Naive thymus-derived CD4-positive, alpha-beta T cell (primary cell): ENCODE measurements around the gene PITPNM3. TPM values are rescaled to one million over a fixed set of nuclear protein-coding genes. Genes with fewer than 3 reads are reported as not detected.

Source experiments
- ATAC-seq: fragments of 150-1000 bp; cut with Tn5 transposase; 2 replicates; pipeline ENCODE4 v1.10.0; 2021; ENCODE audit warnings: mild to moderate bottlenecking, moderate library complexity
- CTCF ChIA-PET: fragments of 350-600 bp; sonication (Branson Sonifier 250); formaldehyde crosslinking; loops from one replicate; lab custom pipeline; 2021; ENCODE audit warnings: antibody characterized with exemption; lab: Charles Lee
- POLR2A ChIA-PET: fragments of 350-600 bp; sonication (Branson Sonifier 250); formaldehyde crosslinking; loops from one replicate; lab custom pipeline; 2021; ENCODE audit warnings: antibody characterized with exemption, inconsistent platforms; lab: Charles Lee
- DNase-seq, 9 donors: peaks; one replicate each; pipeline versions ENCODE4 v3.0.0 to v3.0.0-alpha.2; 2020 to 2022; ENCODE audit warnings: mixed read lengths in 1 of 9
- H3K27ac ChIP-seq: one replicate; pipeline ENCODE4 v1.7.0; 2013; ENCODE audit warnings: mild to moderate bottlenecking, low read depth, low read length, moderate library complexity
- H3K27me3 ChIP-seq, 2 donors: one replicate each; pipeline ENCODE4 v1.7.0; 2013; ENCODE audit warnings: low read length in 2 of 2, mild to moderate bottlenecking in 2 of 2, moderate library complexity in 2 of 2; ENCODE audit not compliant: control insufficient read depth in 2 of 2, insufficient read depth in 2 of 2
- H3K36me3 ChIP-seq, 3 experiments: 1 replicate in 2 of 3; 2 replicates in 1 of 3; pipeline ENCODE4 v1.7.0; 2013; ENCODE audit warnings: low read length in 3 of 3, mild to moderate bottlenecking in 3 of 3, moderate library complexity in 1 of 3; ENCODE audit not compliant: insufficient read depth in 3 of 3, control insufficient read depth in 2 of 3
- H3K4me1 ChIP-seq, 2 donors: one replicate each; pipeline ENCODE4 v1.7.0; 2013; ENCODE audit warnings: low read length in 2 of 2, mild to moderate bottlenecking in 2 of 2, moderate library complexity in 1 of 2; ENCODE audit not compliant: control insufficient read depth in 2 of 2, insufficient read depth in 2 of 2
- H3K4me3 ChIP-seq: 2 replicates; pipeline ENCODE4 v1.7.0; 2013; ENCODE audit warnings: mild to moderate bottlenecking, low read length
- H3K9me3 ChIP-seq, 3 experiments: 1 replicate in 2 of 3; 2 replicates in 1 of 3; pipeline ENCODE4 v1.7.0; 2013; ENCODE audit warnings: low read length in 3 of 3; ENCODE audit not compliant: control insufficient read depth in 2 of 3
- H3K27ac Mint-ChIP-seq, 9 donors: one replicate each; pipeline ENCODE4 v1.8.0; 2020 to 2022; ENCODE audit warnings: mixed read lengths in 9 of 9, mild to moderate bottlenecking in 8 of 9, moderate library complexity in 5 of 9, inconsistent platforms in 2 of 9
- H3K27me3 Mint-ChIP-seq, 5 donors: one replicate each; pipeline ENCODE4 v1.8.0; 2021 to 2022; ENCODE audit warnings: mixed read lengths in 5 of 5, mild to moderate bottlenecking in 1 of 5
- H3K36me3 Mint-ChIP-seq, 5 donors: one replicate each; pipeline ENCODE4 v1.8.0; 2020 to 2022; ENCODE audit warnings: mixed read lengths in 5 of 5, mild to moderate bottlenecking in 3 of 5, inconsistent platforms in 1 of 5
- H3K4me1 Mint-ChIP-seq, 7 donors: one replicate each; pipeline ENCODE4 v1.8.0; 2020 to 2022; ENCODE audit warnings: mixed read lengths in 7 of 7, mild to moderate bottlenecking in 3 of 7, inconsistent platforms in 1 of 7
- H3K4me3 Mint-ChIP-seq, 10 donors: one replicate each; pipeline ENCODE4 v1.8.0; 2020 to 2022; ENCODE audit warnings: mild to moderate bottlenecking in 10 of 10, mixed read lengths in 10 of 10, moderate library complexity in 6 of 10, inconsistent platforms in 2 of 10
- H3K9me3 Mint-ChIP-seq, 11 donors: one replicate each; pipeline ENCODE4 v1.8.0; 2020 to 2022; ENCODE audit warnings: mixed read lengths in 11 of 11, mild to moderate bottlenecking in 4 of 11, inconsistent platforms in 1 of 11, moderate library complexity in 1 of 11
- intact Hi-C, 2 donors: fragments of 100-400 bp; cut with micrococcal nuclease; formaldehyde crosslinking; loops; one replicate each; pipeline ENCODE4 v1.15.1; 2023
- polyA plus RNA-seq, 2 donors: library from polyadenylated mRNA; unstranded; fragments of 300-500 nt; fragmentation: Illumina TruSeq; gene quantifications; one replicate each; pipeline ENCODE4 v1.2.3, GENCODE V29; 2021
- total RNA-seq, 6 experiments: library from RNA in 5 of 6; stranded (reverse) in 5 of 6; gene quantifications; 1 replicate in 5 of 6; 2 replicates in 1 of 6; pipeline ENCODE4 v1.2.3 and lab custom pipeline; 2021 to 2026

Gene PITPNM3
- total and polyA plus RNA-seq, 7 experiments from 2014 or later, result 0.04 to 0.58 (median 0.50) TPM; not detected in 1

DNA sequence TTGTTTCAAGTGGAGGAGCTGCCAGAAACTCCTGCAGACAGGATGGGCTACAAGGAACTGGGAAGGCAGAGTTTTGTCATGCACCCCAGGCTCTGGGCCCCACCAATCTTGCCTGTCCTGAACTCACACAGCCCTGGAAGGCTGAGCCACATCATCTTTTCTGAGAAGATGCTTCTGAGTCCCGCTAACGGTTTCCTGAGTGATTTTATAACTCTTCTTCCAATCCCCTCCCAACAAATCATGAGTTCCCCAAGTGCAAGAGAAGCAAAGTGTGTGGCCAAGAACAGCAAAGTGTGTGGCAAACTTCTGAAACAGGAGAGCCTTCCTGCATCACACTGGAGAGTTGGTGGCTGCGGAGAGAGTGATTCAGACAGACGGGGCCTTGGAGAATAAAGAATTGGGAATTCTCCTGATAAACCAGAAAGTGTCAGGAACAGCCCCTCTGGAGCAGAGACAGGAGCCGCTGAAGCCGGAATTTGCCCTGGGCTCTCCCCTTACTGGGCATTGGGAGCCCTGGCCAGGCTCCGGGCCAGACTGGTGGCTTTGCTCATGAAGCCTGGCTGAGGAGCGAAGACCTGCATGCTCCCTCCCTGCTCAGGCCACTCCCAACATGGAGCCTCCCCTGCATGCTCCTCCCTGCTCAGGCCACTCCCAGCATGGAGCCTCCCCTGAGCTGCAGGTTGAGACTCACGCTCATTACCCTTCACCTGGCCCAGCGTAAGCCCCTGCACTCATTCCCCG is 47.2 kb downstream of the PITPNM3 start:
- intact Hi-C loops, result no loop called here
- no peak overlapping the region for H3K4me3 Mint-ChIP-seq
- no peak for ATAC-seq
- Histone ChIP-seq H3K27me3 (no peaks in the 10 kb centered on the region), H3K27ac (no peak overlapping the region), H3K4me1 (no peaks in the 10 kb centered on the region), H3K36me3 (no peaks in the 10 kb centered on the region), H3K9me3 (no peaks in the 10 kb centered on the region), H3K4me3 (no peak overlapping the region)
- DNase-seq, result no peak
- ChIA-PET CTCF (no interaction called here), POLR2A (no interaction called here)
- no peak overlapping the region for H3K27ac Mint-ChIP-seq
- no peaks in the 10 kb centered on the region for H3K36me3 Mint-ChIP-seq
- H3K9me3 Mint-ChIP-seq, result no peaks in the 10 kb centered on the region
- H3K4me1 Mint-ChIP-seq, result peaks cover 0 to 5% (median 0%) of the 10 kb centered on the region in 7 donors
- peaks cover 0 to 18% (median 0%) of the 10 kb centered on the region in 5 donors for H3K27me3 Mint-ChIP-seq

DNA sequence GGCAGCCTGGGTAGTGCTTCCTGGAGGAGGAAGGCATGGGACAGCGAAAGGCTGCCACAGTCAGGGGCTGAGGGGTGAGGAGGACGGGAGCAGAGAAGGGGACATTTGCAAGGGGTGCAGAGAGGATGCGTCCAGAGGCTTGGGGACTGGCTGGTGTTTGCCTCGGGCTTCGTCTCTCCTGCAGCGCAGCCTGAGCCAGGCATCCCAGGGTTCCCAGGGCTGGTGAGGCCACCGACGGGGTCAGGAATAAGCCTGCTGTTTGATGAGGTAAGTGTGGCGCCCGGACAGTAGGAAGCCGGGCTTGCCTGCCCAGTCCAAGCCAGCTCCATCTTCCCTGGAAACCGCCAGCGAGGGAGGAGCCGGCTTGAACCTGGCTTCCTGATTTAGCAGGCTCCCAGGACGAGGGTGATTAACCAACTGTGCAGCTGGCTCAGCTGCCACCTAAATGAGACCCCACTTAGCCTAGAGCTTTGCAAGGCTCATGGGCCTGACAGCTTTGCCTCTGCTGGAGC is 47.8 kb downstream of the PITPNM3 start:
- peaks cover 0 to 16% (median 0%) of the 10 kb centered on the region in 5 donors for H3K27me3 Mint-ChIP-seq
- ChIA-PET POLR2A (no interaction called here), CTCF (no interaction called here)
- Histone ChIP-seq H3K27me3 (no peaks in the 10 kb centered on the region), H3K4me1 (no peaks in the 10 kb centered on the region), H3K27ac (no peak overlapping the region), H3K4me3 (no peak overlapping the region), H3K36me3 (no peaks in the 10 kb centered on the region), H3K9me3 (no peaks in the 10 kb centered on the region)
- intact Hi-C loops, result no loop called here
- no peak overlapping the region for H3K27ac Mint-ChIP-seq
- ATAC-seq (no peak), DNase-seq (no peak)
- H3K36me3 Mint-ChIP-seq, result peaks cover 0 to 3% (median 0%) of the 10 kb centered on the region in 5 donors
- H3K4me1 Mint-ChIP-seq, result peaks cover 0 to 5% (median 0%) of the 10 kb centered on the region in 7 donors
- H3K9me3 Mint-ChIP-seq, result no peaks in the 10 kb centered on the region
- H3K4me3 Mint-ChIP-seq, result no peak overlapping the region

DNA sequence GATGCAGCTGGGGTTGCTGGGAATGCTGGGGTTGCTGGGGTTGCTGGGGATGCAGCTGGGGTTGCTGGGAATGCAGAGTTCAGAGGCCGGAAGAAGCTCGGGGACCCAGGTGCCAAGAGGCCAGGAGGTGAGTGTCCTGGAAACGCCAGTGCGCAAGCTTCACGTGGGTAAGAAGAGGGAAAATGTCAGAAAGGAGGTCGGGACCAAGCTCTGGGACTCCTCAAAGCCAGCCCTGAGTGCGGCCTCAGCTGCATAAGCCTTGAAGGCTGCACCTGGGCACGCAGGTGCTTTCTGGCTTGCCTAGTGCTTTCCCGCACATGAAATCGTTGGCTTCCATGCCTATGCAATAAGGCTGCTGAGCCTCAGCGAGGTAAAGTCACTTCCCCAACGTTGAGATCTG is 48.3 kb downstream of the PITPNM3 start:
- peaks cover 0 to 5% (median 0%) of the 10 kb centered on the region in 7 donors for H3K4me1 Mint-ChIP-seq
- POLR2A ChIA-PET, result no interaction called here
- H3K4me3 ChIP-seq, result no peak overlapping the region
- no peaks in the 10 kb centered on the region for H3K36me3 ChIP-seq
- no peaks in the 10 kb centered on the region for H3K9me3 ChIP-seq
- no peaks in the 10 kb centered on the region for H3K4me1 ChIP-seq
- no peaks in the 10 kb centered on the region for H3K9me3 Mint-ChIP-seq
- no peak for DNase-seq
- no peaks in the 10 kb centered on the region for H3K27me3 ChIP-seq
- CTCF ChIA-PET, result no interaction called here
- peaks cover 0 to 3% (median 0%) of the 10 kb centered on the region in 5 donors for H3K36me3 Mint-ChIP-seq
- peaks cover 0 to 12% (median 0%) of the 10 kb centered on the region in 5 donors for H3K27me3 Mint-ChIP-seq
- no peak for ATAC-seq
- H3K4me3 Mint-ChIP-seq, result no peak overlapping the region
- H3K27ac Mint-ChIP-seq, result no peak overlapping the region
- intact Hi-C loops, result no loop called here
- no peak overlapping the region for H3K27ac ChIP-seq

DNA sequence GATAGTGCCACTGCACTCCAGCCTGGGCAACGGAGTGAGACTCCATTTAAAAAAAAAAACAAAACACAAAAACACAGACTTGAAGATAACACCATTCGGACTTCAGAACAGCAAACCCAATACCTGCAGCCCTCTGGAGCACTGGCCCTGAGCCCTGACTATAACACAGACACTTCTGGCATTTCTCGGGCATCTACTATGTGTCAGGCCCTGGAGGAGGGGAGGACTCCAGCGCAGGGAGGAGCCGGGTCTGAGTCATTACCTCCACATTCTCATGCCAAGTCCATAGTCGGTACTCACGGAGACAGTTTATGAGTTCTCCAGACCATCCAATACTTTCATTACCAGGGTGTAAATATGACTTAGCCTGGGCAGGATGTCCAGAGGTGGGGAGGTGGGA is 48.8 kb downstream of the PITPNM3 start:
- no peaks in the 10 kb centered on the region for H3K9me3 ChIP-seq
- H3K27me3 ChIP-seq, result no peaks in the 10 kb centered on the region
- DNase-seq (no peak), ATAC-seq (no peak)
- Mint-ChIP-seq H3K36me3 (peaks cover 0 to 3% (median 0%) of the 10 kb centered on the region in 5 donors), H3K4me3 (no peak overlapping the region), H3K9me3 (no peaks in the 10 kb centered on the region), H3K27ac (peak overlapping the region in 1 of 9 donors; percentile 36), H3K27me3 (peaks cover 0 to 8% (median 0%) of the 10 kb centered on the region in 5 donors), H3K4me1 (peaks cover 0 to 5% (median 0%) of the 10 kb centered on the region in 7 donors)
- POLR2A ChIA-PET, result no interaction called here
- CTCF ChIA-PET, result no interaction called here
- H3K4me1 ChIP-seq, result no peaks in the 10 kb centered on the region
- H3K4me3 ChIP-seq, result no peak overlapping the region
- intact Hi-C loops, result no loop called here
- no peaks in the 10 kb centered on the region for H3K36me3 ChIP-seq
- H3K27ac ChIP-seq, result no peak overlapping the region

DNA sequence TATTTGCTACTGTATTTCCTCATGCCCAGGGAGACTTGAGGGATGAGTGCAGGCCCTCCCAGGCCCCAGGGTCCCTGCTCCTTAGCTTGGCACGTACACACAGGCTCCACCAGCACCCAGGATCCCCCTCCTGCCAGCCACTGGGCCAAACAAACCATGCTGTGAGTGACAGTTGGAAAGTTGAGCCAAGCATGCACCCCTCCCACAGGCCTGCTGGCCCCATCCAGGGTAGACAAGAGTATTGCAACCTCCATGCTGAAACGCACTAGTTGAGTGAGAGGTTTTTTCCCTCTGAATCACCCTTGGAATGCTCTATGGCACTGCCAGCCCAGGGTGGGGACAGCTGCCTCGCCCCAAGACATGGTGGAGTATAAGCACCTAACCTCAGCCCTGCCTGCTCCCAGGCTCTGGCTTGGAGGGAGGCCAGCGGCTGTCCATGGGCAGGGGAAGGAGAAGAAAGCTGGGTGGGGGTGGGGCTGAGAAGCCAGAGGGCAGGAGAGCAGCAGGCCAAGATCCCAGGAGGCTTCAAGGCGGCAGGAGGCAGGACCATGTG is 49.6 kb downstream of the PITPNM3 start:
- intact Hi-C loops, result no loop called here
- Mint-ChIP-seq H3K4me3 (no peak overlapping the region), H3K9me3 (no peaks in the 10 kb centered on the region), H3K4me1 (peaks cover 0 to 5% (median 0%) of the 10 kb centered on the region in 7 donors), H3K27ac (no peak overlapping the region), H3K36me3 (peaks cover 0 to 3% (median 0%) of the 10 kb centered on the region in 5 donors), H3K27me3 (peaks cover 0 to 3% (median 0%) of the 10 kb centered on the region in 5 donors)
- POLR2A ChIA-PET, result no interaction called here
- Histone ChIP-seq H3K27me3 (no peaks in the 10 kb centered on the region), H3K9me3 (no peaks in the 10 kb centered on the region), H3K27ac (no peak overlapping the region), H3K4me1 (no peaks in the 10 kb centered on the region), H3K36me3 (no peaks in the 10 kb centered on the region), H3K4me3 (no peak overlapping the region)
- DNase-seq (no peak), ATAC-seq (no peak)
- CTCF ChIA-PET, result no interaction called here

DNA sequence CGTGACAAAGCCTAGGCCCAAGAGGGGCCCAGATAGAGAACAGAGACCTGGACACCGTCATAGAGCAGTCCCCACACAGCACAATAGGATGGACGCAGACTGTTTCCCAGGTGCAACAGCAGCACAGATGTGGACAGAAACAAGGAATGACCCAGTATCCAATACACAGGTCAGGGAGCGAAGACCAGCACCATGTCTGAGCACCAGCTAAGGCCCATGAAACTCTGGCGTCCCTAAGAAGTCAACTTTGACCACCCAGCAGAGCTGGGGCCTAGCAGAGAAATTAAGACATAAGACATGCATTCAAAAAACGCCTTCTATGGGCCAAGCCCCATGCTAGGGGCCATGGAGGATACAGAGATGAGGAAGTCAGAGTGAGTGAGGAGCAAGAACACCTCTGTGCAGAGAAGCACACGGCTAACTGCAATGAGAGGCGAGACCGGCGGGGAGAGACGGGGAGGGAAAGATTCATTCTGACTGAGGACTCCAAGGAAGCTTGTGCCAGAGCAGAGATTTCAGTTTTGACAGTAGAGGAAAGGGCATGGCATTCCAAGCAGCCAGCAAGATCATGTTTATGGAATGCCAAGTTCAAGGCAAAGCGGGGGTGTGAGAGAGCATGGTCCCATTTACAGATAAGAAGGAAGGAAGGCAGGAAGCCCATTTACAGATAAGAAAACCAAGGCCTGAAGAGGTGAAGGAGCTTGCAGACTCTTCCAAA is 50.8 kb downstream of the PITPNM3 start:
- H3K4me1 ChIP-seq, result no peaks in the 10 kb centered on the region
- ChIA-PET POLR2A (no interaction called here), CTCF (no interaction called here)
- Mint-ChIP-seq H3K4me3 (no peak overlapping the region), H3K9me3 (no peaks in the 10 kb centered on the region), H3K27me3 (peaks cover 0 to 3% (median 0%) of the 10 kb centered on the region in 5 donors), H3K36me3 (peaks cover 0 to 3% (median 0%) of the 10 kb centered on the region in 5 donors), H3K27ac (peak overlapping the region in 1 of 9 donors; percentile 76), H3K4me1 (peaks cover 0 to 5% (median 0%) of the 10 kb centered on the region in 7 donors)
- no peaks in the 10 kb centered on the region for H3K27me3 ChIP-seq
- DNase-seq (no peak), ATAC-seq (no peak)
- H3K4me3 ChIP-seq, result no peak overlapping the region
- no peaks in the 10 kb centered on the region for H3K9me3 ChIP-seq
- intact Hi-C loops, result no loop called here
- H3K27ac ChIP-seq, result no peak overlapping the region
- H3K36me3 ChIP-seq, result no peaks in the 10 kb centered on the region
